Measurements from ENCODE around the gene MTARC1. TPM values are rescaled to one million over a fixed set of nuclear protein-coding genes. Genes with fewer than 3 reads are reported as not detected.

Gene MTARC1
- total and polyA plus RNA-seq, 2 of the 4 experiments (the other 2 are of a cell fraction), result 0.18 to 0.55 TPM

- Histone ChIP-seq H3K9me1 (ENCODE audit: insufficient read depth, low read length) (no peaks in the 10 kb centered on the region), H2AFZ (replicated peaks; ENCODE audit: low read length, poor library complexity) (no peak overlapping the region), H4K91ac (ENCODE audit: insufficient read depth, low read depth, low read length) (no peak overlapping the region; the same call in 1 of the 2 replicates), H4K5ac (ENCODE audit: low read depth, low read length) (no peak overlapping the region; the same call in 1 of the 2 replicates), H3K9me3 (ENCODE audit: control insufficient read depth, insufficient read depth, low read length) (peaks cover 3% of the 10 kb centered on the region; the same call in 1 of the 2 replicates), H3K36me3 (ENCODE audit: control insufficient read depth, insufficient read depth, low read length) (no peaks in the 10 kb centered on the region), H3K79me1 (ENCODE audit: low read depth in 1 of 2, low read length in 2 of 2) (no peaks in the 10 kb centered on the region), H2BK120ac (ENCODE audit: low read depth, low read length) (no peak overlapping the region), H3K14ac (replicated peaks; ENCODE audit: low read depth, low read length) (no peak overlapping the region), H3K4me1 (ENCODE audit: control insufficient read depth, insufficient read depth, low read length) (peaks cover 19% of the 10 kb centered on the region), H3K23ac (ENCODE audit: low read depth, low read length) (no peak overlapping the region), H3K27ac (ENCODE audit: insufficient read depth, low read length) (no peak overlapping the region), H2BK15ac (ENCODE audit: low read depth, low read length) (no peak overlapping the region), H3K4me3 (ENCODE audit: insufficient read depth, low read depth, low read length) (no peak overlapping the region), H2BK5ac (ENCODE audit: low read depth, low read length, poor library complexity, severe bottlenecking) (no peak overlapping the region), H2AK5ac (ENCODE audit: low read depth, low read length) (no peak overlapping the region), H3K4me2 (ENCODE audit: low read depth, low read length) (no peak overlapping the region), H2AK9ac (replicated peaks; ENCODE audit: low read depth, low read length, poor library complexity) (no peak overlapping the region), H4K20me1 (ENCODE audit: insufficient read depth, low read length) (no peaks in the 10 kb centered on the region), H3K56ac (ENCODE audit: extremely low read depth, insufficient read depth, low read length) (no peak overlapping the region), H3K27me3 (ENCODE audit: control insufficient read depth, insufficient read depth, low read length) (peaks cover 4% of the 10 kb centered on the region), H3K18ac (ENCODE audit: low read depth, low read length) (peak overlapping the region; percentile 36; the same call in 1 of the 2 replicates), H4K8ac (ENCODE audit: low read depth in 2 of 2, low read length in 2 of 2) (no peak overlapping the region), H2BK20ac (ENCODE audit: low read depth, low read length) (no peak overlapping the region), H3K9ac (ENCODE audit: low read depth, low read length) (no peak overlapping the region), H3K4ac (ENCODE audit: low read depth, low read length) (no peak overlapping the region)
- CTCF ChIA-PET, result no interaction called here
- 74% methylated on average over 2 of the region's 4 CpGs; no CpG with 5 or more reads in 1 of the 2 experiments for WGBS, 2 experiments (ENCODE audit: extremely low coverage in 2 of 2, insufficient read length in 1 of 2)
- ATAC-seq (ENCODE audit: low read depth), result no peak
- intact Hi-C loops (cut with micrococcal nuclease) (no loop called here), dilution Hi-C loops (cut with HindIII; ENCODE audit: low sequenced_read_pairs, unreplicated experiment) (no loop called here), in situ Hi-C loops (cut with MboI; ENCODE audit: low sequenced_read_pairs) (no loop called here)
- DNase-seq, result no peak
- no TSS peak for BruUV-seq (replicated peaks)
- POLR2A ChIA-PET (ENCODE audit: unreplicated experiment), result no interaction called here
- no peak for TF ChIP-seq CHD1 (IDR thresholded peaks at IDR 0.05; ENCODE audit: low read depth, low read length)
Measured at GRCh38 chr1:220827445-220828178, 40.9 kb downstream of the MTARC1 start.

Measured in IMR-90 (cell line).